GM12875 (cell line): Measurements from ENCODE around the gene PAPPA.

ENCODE experiments used
- H3K4me3 ChIP-seq: one replicate; pipeline ENCODE4 v1.5.1; 2011; ENCODE audit warnings: low read depth, low read length, control low read depth
- CTCF ChIP-seq: IDR thresholded peaks from 2 replicates; pipeline ENCODE4 v1.5.1; 2011; ENCODE audit warnings: low read depth, mild to moderate bottlenecking, control low read depth, inconsistent platforms, low read length, moderate library complexity, borderline replicate concordance; ENCODE audit not compliant: insufficient read depth

The PAPPA gene

GRCh38 chr9:116262448-116262847 lies 108.9 kb downstream of the PAPPA start:
- no peak overlapping the region for H3K4me3 ChIP-seq
- TF ChIP-seq CTCF: no peak

GRCh38 chr9:116264361-116264760 lies 110.8 kb downstream of the PAPPA start:
- H3K4me3 ChIP-seq: no peak overlapping the region
- TF ChIP-seq CTCF: no peak

DNA sequence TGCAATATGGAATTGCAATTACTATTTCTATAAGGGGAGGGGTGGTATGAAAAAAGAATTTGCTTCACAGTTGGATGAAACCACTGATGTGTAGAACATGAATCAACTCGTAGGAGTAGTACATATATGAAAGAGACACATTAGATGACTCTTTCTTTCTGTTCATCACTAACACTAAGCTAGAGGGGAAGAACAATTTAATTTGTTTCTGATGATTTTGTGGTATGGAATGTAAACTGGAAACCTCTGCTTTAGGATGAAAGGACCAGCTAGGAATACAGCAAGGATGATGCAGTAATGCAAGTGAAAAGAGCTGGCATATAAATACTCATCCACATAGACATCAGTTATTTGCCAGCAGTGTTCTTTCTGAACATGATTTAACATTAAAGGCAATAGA lies 113.4 kb downstream of the PAPPA start:
- H3K4me3 ChIP-seq: no peak overlapping the region
- TF ChIP-seq CTCF: no peak

- no peak for TF ChIP-seq CTCF
- no peak overlapping the region for H3K4me3 ChIP-seq
Measured at GRCh38 chr9:116269250-116269649, 115.7 kb downstream of the PAPPA start.

- no peak overlapping the region for H3K4me3 ChIP-seq
- TF ChIP-seq CTCF: no peak
Measured at GRCh38 chr9:116270546-116270945, 117.0 kb downstream of the PAPPA start.

GRCh38 chr9:116271340-116271739 lies 117.7 kb downstream of the PAPPA start:
- H3K4me3 ChIP-seq: no peak overlapping the region
- no peak for TF ChIP-seq CTCF

GRCh38 chr9:116271991-116272390 lies 118.4 kb downstream of the PAPPA start:
- TF ChIP-seq CTCF: no peak
- no peak overlapping the region for H3K4me3 ChIP-seq
